Esophagus squamous epithelium (tissue), 5 donors: ENCODE measurements around the gene BCL2L13. TPM values are rescaled to one million over a fixed set of nuclear protein-coding genes. Genes with fewer than 3 reads are reported as not detected.
"Not testable (repeated sequence)": the region's sequence is repeated elsewhere in the genome, so short reads cannot be mapped to it uniquely, and the experiment has no call there.

Source experiments
- DNase-seq: peaks from one replicate; lab custom pipeline; 2025; lab: John Stamatoyannopoulos, UW
- H3K27ac ChIP-seq, 4 donors: fragments of 200-600 bp; sonication (generic); one replicate each; pipeline ENCODE4 v1.5.1; 2016 to 2019; ENCODE audit warnings: mild to moderate bottlenecking in 1 of 4
- H3K27me3 ChIP-seq, 4 donors: fragments of 200-600 bp; sonication (generic); 1 replicate in 3 of 4; 2 replicates in 1 of 4; pipeline versions ENCODE4 v1.5.1 to v1.6.0; 2017 to 2021; ENCODE audit warnings: antibody characterized with exemption in 1 of 4
- H3K36me3 ChIP-seq, 3 donors: fragments of 200-600 bp; sonication (generic); one replicate each; pipeline ENCODE4 v1.5.1; 2016 to 2019
- H3K4me1 ChIP-seq, 3 donors: fragments of 200-600 bp; sonication (generic); one replicate each; pipeline ENCODE4 v1.5.1; 2017 to 2019
- H3K4me3 ChIP-seq, 4 donors: fragments of 200-600 bp; sonication (generic); 1 replicate in 3 of 4; 2 replicates in 1 of 4; pipeline ENCODE4 v1.5.1; 2016 to 2019; ENCODE audit warnings: mild to moderate bottlenecking in 2 of 4, moderate library complexity in 1 of 4
- H3K9me3 ChIP-seq, 3 donors: fragments of 200-600 bp; sonication (generic); one replicate each; pipeline ENCODE4 v1.5.1; 2016 to 2019
- POLR2A ChIP-seq, 4 donors: fragments of 450-650 bp; IDR thresholded peaks; one replicate each; pipeline ENCODE4 v1.6.1; 2017; ENCODE audit warnings: antibody characterized with exemption in 4 of 4, mild to moderate bottlenecking in 4 of 4, moderate library complexity in 3 of 4
- WGBS, 2 donors: methylation state at CpG; one replicate each; pipeline ENCODE4 v1.1.5; 2018; 5-methylcytosine and 5-hydroxymethylcytosine counted together
- intact Hi-C: fragments of 100-400 bp; cut with DNase I; formaldehyde crosslinking; loops from one replicate; pipeline ENCODE4 v1.15.0; 2022
- total RNA-seq, 4 donors: library from RNA; depleted of rRNA; stranded (reverse); fragments of >200 nt; gene quantifications; one replicate each; pipeline ENCODE4 v1.1.0, GENCODE V29; 2016
- TF ChIP-seq, protein P1 (sequence below), 6 experiments: fragments of 450-650 bp in 4 of 6; fragments of 200-600 bp in 2 of 6; sonication (generic) in 2 of 6; IDR thresholded peaks; one replicate each; pipeline ENCODE4 v1.5.1; 2016 to 2019; ENCODE audit warnings: antibody characterized with exemption in 6 of 6, mild to moderate bottlenecking in 4 of 6, moderate library complexity in 4 of 6
- donor health status: DM: yes; HTN: yes; CAD: no.

BCL2L13 gene
- total RNA-seq, 4 donors from 2014 or later = 31.7 to 49.2 (median 43.1) TPM

- Histone ChIP-seq H3K4me1 (no peaks in the 10 kb centered on the region), H3K36me3 (no peaks in the 10 kb centered on the region), H3K9me3 (no peaks in the 10 kb centered on the region), H3K27me3 (no peaks in the 10 kb centered on the region), H3K27ac (no peak overlapping the region), H3K4me3 (no peak overlapping the region)
- intact Hi-C loops = no loop called here
- TF ChIP-seq POLR2A (IDR thresholded peaks at IDR 0.05) = no peak
- TF ChIP-seq, protein P1, sequence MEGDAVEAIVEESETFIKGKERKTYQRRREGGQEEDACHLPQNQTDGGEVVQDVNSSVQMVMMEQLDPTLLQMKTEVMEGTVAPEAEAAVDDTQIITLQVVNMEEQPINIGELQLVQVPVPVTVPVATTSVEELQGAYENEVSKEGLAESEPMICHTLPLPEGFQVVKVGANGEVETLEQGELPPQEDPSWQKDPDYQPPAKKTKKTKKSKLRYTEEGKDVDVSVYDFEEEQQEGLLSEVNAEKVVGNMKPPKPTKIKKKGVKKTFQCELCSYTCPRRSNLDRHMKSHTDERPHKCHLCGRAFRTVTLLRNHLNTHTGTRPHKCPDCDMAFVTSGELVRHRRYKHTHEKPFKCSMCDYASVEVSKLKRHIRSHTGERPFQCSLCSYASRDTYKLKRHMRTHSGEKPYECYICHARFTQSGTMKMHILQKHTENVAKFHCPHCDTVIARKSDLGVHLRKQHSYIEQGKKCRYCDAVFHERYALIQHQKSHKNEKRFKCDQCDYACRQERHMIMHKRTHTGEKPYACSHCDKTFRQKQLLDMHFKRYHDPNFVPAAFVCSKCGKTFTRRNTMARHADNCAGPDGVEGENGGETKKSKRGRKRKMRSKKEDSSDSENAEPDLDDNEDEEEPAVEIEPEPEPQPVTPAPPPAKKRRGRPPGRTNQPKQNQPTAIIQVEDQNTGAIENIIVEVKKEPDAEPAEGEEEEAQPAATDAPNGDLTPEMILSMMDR (IDR thresholded peaks at IDR 0.05) = no peak
- DNase-seq = no peak
- 91 to 96% methylated on average over 4 of the region's 4 CpGs for WGBS, 2 donors
Measured at GRCh38 chr22:17761138-17761488, 122.6 kb downstream of the BCL2L13 start.

DNA sequence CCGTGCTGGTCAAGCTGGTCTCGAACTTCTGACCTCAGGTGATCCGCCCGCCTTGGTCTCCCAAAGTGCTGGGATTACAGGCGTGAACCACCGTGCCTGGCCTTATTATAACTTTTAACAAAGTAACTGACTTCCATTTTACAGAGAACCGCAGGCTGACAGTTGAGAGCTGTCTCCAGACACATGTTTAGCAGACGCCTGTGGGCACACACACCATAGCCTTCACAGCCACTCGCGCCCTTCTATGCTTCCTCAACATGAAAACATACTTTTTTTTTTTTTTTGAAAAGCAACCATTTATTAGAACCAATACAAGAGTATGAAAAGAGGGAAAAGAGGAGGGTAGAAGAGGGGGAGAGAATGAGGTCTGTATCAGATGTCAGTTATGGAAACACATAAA lies 124.9 kb downstream of the BCL2L13 start:
- intact Hi-C loops, H3K9me3 ChIP-seq, H3K27ac ChIP-seq, H3K36me3 ChIP-seq, H3K27me3 ChIP-seq, H3K4me1 ChIP-seq, H3K4me3 ChIP-seq, DNase-seq: not testable (repeated sequence)
- WGBS, 2 donors = 84% methylated on average over 10 of the region's 10 CpGs

- no peak overlapping the region for H3K4me3 ChIP-seq
- H3K9me3 ChIP-seq = no peaks in the 10 kb centered on the region
- no peak for DNase-seq
- no peaks in the 10 kb centered on the region for H3K27me3 ChIP-seq
- intact Hi-C loops = no loop called here
- H3K27ac ChIP-seq = no peak overlapping the region
- WGBS, 2 donors = 74 to 94% methylated on average over 4 to 5 of the region's 5 CpGs
- H3K4me1 ChIP-seq = no peaks in the 10 kb centered on the region
- TF ChIP-seq, protein P1 (IDR thresholded peaks at IDR 0.05) = no peak
- no peak for TF ChIP-seq POLR2A (IDR thresholded peaks at IDR 0.05)
- no peaks in the 10 kb centered on the region for H3K36me3 ChIP-seq
Measured at GRCh38 chr22:17764036-17764435, 125.5 kb downstream of the BCL2L13 start.

DNA sequence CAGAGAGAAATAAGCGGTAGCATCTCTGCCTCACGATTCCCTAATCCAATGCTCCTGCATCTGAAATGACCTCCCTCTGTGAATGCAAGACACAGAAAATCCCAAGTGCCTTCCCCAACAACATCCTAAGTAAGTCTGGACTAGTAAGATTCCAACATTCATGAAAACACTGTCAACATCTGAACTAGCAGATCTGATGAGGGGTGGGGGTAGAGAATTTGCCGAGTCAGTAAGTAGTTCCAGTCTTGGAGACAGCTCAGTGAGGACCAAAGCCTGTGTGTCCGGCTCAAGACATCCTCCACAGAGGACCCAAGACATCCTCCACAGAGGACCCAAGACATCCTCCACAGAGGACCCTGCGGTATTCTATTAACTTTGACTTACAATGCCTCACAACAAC lies 126.3 kb downstream of the BCL2L13 start:
- DNase-seq, H3K27ac ChIP-seq, H3K4me1 ChIP-seq, intact Hi-C loops, H3K36me3 ChIP-seq, H3K27me3 ChIP-seq, H3K9me3 ChIP-seq, H3K4me3 ChIP-seq: not testable (repeated sequence)
- 88 to 95% methylated on average over 3 to 5 of the region's 5 CpGs for WGBS, 2 donors

DNA sequence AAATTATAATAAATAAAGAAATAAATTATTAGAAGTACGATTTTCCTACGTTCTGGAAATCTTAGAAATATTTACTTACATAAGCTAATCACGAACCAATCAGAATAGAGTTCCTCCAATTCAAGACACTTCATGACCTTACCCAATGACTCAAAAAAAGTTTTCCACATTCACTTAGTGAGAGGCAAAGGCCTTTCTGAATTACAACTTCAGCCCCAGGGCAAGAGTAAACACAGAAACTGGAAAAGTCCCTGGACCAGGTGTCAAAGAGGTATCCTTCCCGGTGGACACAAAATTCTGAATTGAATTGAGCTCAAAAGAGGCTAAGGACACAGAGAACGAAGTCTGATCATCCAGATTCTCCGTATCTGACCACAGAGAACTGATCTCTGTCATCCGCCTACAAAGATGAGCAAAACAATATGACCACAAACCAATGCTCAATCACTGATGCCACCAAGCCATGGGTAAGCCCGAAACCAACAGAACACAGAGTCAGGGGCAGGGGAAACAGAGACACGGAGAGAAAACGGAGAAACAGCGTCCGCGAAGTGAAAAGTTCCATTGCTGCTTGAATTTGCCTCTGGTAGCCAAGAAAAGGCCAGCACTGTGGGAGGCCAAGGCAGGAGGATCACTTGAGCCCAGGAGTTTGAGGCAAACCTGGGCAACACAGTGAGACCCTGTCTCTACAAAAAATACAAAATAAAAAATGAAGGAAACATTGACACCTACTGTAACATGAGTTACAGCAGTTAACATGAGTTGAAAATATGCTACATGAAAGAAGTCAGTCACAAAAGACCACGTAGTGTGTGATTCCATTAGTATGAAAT lies 128.9 kb downstream of the BCL2L13 start:
- no peak overlapping the region for H3K4me3 ChIP-seq
- intact Hi-C loops = no loop called here

More for the DNA sequence above, 128.9 kb downstream of the BCL2L13 start:
- Histone ChIP-seq H3K27ac (no peak overlapping the region), H3K4me1 (peaks cover 0 to 31% (median 10%) of the 10 kb centered on the region in 3 donors), H3K9me3 (no peaks in the 10 kb centered on the region), H3K36me3 (no peaks in the 10 kb centered on the region), H3K27me3 (no peaks in the 10 kb centered on the region)
- TF ChIP-seq POLR2A (IDR thresholded peaks at IDR 0.05) = no peak
- TF ChIP-seq, protein P1 (IDR thresholded peaks at IDR 0.05) = no peak
- no peak for DNase-seq
- WGBS, 2 donors = 73 to 81% methylated on average over 14 of the region's 14 CpGs
